Psoas muscle (tissue), 8 donors: Measurements from ENCODE around the gene BRDT. TPM values are rescaled to one million over a fixed set of nuclear protein-coding genes. Genes with fewer than 3 reads are reported as not detected.

Experiments used
- ATAC-seq, 4 donors: fragments of 200-7000 bp; cut with Tn5 transposase; one replicate each; pipeline ENCODE4 v1.9.1; 2020; ENCODE audit warnings: moderate library complexity in 3 of 4, mild to moderate bottlenecking in 2 of 4
- DNase-seq, 2 donors: peaks; one replicate each; pipeline ENCODE4 v3.0.0-alpha.2; 2020
- H3K27ac ChIP-seq: fragments of 200-600 bp; one replicate; pipeline ENCODE4 v1.8.0; 2022
- H3K27me3 ChIP-seq, 3 donors: fragments of 200-600 bp in 1 of 3; one replicate each; pipeline versions ENCODE4 v1.6.1 to v1.8.0; 2013 to 2022; ENCODE audit warnings: low read length in 2 of 3, mild to moderate bottlenecking in 2 of 3, moderate library complexity in 1 of 3; ENCODE audit not compliant: insufficient read depth in 3 of 3
- H3K36me3 ChIP-seq, 2 donors: fragments of 200-600 bp in 1 of 2; one replicate each; pipeline versions ENCODE4 v1.6.1 to v1.8.0; 2013 to 2022; ENCODE audit warnings: low read depth in 1 of 2, mild to moderate bottlenecking in 1 of 2, moderate library complexity in 1 of 2; ENCODE audit not compliant: insufficient read depth in 1 of 2
- H3K4me1 ChIP-seq: fragments of 200-600 bp; one replicate; pipeline ENCODE4 v1.8.0; 2022
- H3K4me3 ChIP-seq: fragments of 200-600 bp; one replicate; pipeline ENCODE4 v1.8.0; 2022; ENCODE audit warnings: mild to moderate bottlenecking
- H3K9me3 ChIP-seq: fragments of 200-600 bp; one replicate; pipeline ENCODE4 v1.8.0; 2022
- CTCF ChIP-seq: fragments of 200-600 bp; IDR thresholded peaks from one replicate; pipeline ENCODE4 v1.8.0; 2022; ENCODE audit warnings: antibody characterized with exemption
- WGBS, 3 donors: extraction: QIAGEN DNeasy Blood & Tissue Kit; methylation state at CpG; one replicate each; pipeline versions ENCODE4 v1.1.6 to v1.1.7; 2013; 5-methylcytosine and 5-hydroxymethylcytosine counted together
- intact Hi-C, 2 donors: fragments of 100-400 bp; cut with DNase I; formaldehyde crosslinking; loops; one replicate each; pipeline versions ENCODE4 v1.11.0 to v1.14.2; 2022
- polyA plus RNA-seq, 3 donors: library from polyadenylated mRNA; stranded (reverse); fragments of 200-250 nt; gene quantifications; one replicate each; pipeline ENCODE4 v1.2.3, GENCODE V29; 2013
- total RNA-seq, 4 donors: library from RNA; stranded (reverse); fragmentation: NEBNext Ultra II Directional in 2 of 4; extraction: Animal tissue kit (Norgen Biotek cat#: 25700) in 2 of 4; gene quantifications; one replicate each; pipeline versions ENCODE4 v1.2.1 to v1.2.4, GENCODE V29; 2021 to 2023
- donor health status: healthy with polysubstance abuse.
- donor health status: DM: no; HTN: no; CAD: no; lungs with moderate emphysema.
- donor health status: Bipolar disorder and iron deficiency.
- donor health status: healthy.
- donor health status: DM: yes; HTN: yes; CAD: no.
- donor health status: DM: no; HTN: no; CAD: no.
- donor health status: DM: no; HTN: no; CAD: no.
- donor health status: DM: yes; HTN: yes; CAD: no.

The BRDT gene
- total and polyA plus RNA-seq, 7 donors, result not detected

GRCh38 chr1:91952187-91952586 lies 3.0 kb downstream of the BRDT start:
- H3K4me3 ChIP-seq, result no peak overlapping the region
- H3K27ac ChIP-seq, result no peak overlapping the region
- DNase-seq, result no peak
- intact Hi-C loops, result no loop called here
- H3K9me3 ChIP-seq, result no peaks in the 10 kb centered on the region
- ATAC-seq, result no peak
- no peak for TF ChIP-seq CTCF
- no peaks in the 10 kb centered on the region for H3K36me3 ChIP-seq
- H3K27me3 ChIP-seq, result peaks cover 0 to 3% (median 0%) of the 10 kb centered on the region in 3 donors
- H3K4me1 ChIP-seq, result no peaks in the 10 kb centered on the region
- WGBS, 3 donors, result 28 to 38% (median 30%) methylated on average over 2 of the region's 2 CpGs

GRCh38 chr1:91958926-91959325 lies 9.7 kb downstream of the BRDT start:
- Histone ChIP-seq H3K4me1 (no peaks in the 10 kb centered on the region), H3K4me3 (no peak overlapping the region), H3K27me3 (no peaks in the 10 kb centered on the region), H3K36me3 (no peaks in the 10 kb centered on the region), H3K9me3 (no peaks in the 10 kb centered on the region), H3K27ac (no peak overlapping the region)
- TF ChIP-seq CTCF, result no peak
- intact Hi-C loops, result no loop called here
- no peak for DNase-seq
- WGBS, 3 donors, result 85 to 91% (median 85%) methylated on average over 5 of the region's 5 CpGs
- no peak for ATAC-seq

- no peaks in the 10 kb centered on the region for H3K9me3 ChIP-seq
- DNase-seq, result no peak
- WGBS, 3 donors, result 81 to 92% (median 91%) methylated on average over 2 of the region's 2 CpGs
- no peaks in the 10 kb centered on the region for H3K4me1 ChIP-seq
- intact Hi-C loops, result no loop called here
- H3K4me3 ChIP-seq, result no peak overlapping the region
- ATAC-seq, result no peak
- no peaks in the 10 kb centered on the region for H3K36me3 ChIP-seq
- no peaks in the 10 kb centered on the region for H3K27me3 ChIP-seq
- no peak for TF ChIP-seq CTCF
- no peak overlapping the region for H3K27ac ChIP-seq
Measured at GRCh38 chr1:91968334-91968733, 19.1 kb downstream of the BRDT start.

- intact Hi-C loops, result no loop called here
- Histone ChIP-seq H3K4me3 (no peak overlapping the region), H3K27ac (no peak overlapping the region), H3K27me3 (no peaks in the 10 kb centered on the region), H3K36me3 (no peaks in the 10 kb centered on the region), H3K9me3 (no peaks in the 10 kb centered on the region), H3K4me1 (no peaks in the 10 kb centered on the region)
- DNase-seq, result no peak
- WGBS, 3 donors, result 91 to 93% (median 92%) methylated on average over 7 of the region's 7 CpGs
- TF ChIP-seq CTCF, result no peak
- no peak for ATAC-seq
Measured at GRCh38 chr1:91979383-91979782, 30.2 kb downstream of the BRDT start.

GRCh38 chr1:91980663-91981062 lies 31.5 kb downstream of the BRDT start:
- Histone ChIP-seq H3K4me3 (no peak overlapping the region), H3K9me3 (no peaks in the 10 kb centered on the region), H3K4me1 (no peaks in the 10 kb centered on the region), H3K27me3 (no peaks in the 10 kb centered on the region), H3K27ac (no peak overlapping the region), H3K36me3 (no peaks in the 10 kb centered on the region)
- no peak for DNase-seq
- no peak for ATAC-seq
- 72 to 79% (median 74%) methylated on average over 3 of the region's 3 CpGs for WGBS, 3 donors
- intact Hi-C loops, result no loop called here
- TF ChIP-seq CTCF, result no peak
